ENCODE results near the gene OR8D2.

DNA sequence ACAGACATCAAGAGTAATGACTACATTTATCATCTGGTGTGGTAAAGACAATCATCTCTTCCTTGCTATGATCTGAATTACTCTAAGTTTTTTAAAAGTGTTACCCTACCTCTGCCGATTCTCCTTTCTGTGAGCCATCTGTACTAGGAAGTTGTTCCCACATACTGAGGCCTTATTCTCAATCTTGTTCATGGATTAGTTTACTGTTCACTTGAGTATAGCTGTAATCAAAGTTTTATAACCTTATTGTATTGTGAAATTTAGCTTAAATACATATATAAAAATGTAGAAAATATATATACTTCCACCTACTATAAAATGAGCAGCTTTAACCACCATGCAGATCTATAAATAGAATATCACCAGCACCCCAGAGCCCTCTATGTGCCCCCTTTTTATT lies 2.4 kb upstream of the OR8D2 start:
- TF ChIP-seq, protein P1, sequence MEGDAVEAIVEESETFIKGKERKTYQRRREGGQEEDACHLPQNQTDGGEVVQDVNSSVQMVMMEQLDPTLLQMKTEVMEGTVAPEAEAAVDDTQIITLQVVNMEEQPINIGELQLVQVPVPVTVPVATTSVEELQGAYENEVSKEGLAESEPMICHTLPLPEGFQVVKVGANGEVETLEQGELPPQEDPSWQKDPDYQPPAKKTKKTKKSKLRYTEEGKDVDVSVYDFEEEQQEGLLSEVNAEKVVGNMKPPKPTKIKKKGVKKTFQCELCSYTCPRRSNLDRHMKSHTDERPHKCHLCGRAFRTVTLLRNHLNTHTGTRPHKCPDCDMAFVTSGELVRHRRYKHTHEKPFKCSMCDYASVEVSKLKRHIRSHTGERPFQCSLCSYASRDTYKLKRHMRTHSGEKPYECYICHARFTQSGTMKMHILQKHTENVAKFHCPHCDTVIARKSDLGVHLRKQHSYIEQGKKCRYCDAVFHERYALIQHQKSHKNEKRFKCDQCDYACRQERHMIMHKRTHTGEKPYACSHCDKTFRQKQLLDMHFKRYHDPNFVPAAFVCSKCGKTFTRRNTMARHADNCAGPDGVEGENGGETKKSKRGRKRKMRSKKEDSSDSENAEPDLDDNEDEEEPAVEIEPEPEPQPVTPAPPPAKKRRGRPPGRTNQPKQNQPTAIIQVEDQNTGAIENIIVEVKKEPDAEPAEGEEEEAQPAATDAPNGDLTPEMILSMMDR (IDR thresholded peaks at IDR 0.05): no peak
- no peak for TF ChIP-seq POLR2A (IDR thresholded peaks at IDR 0.05)
- no peak for TF ChIP-seq EP300 (IDR thresholded peaks at IDR 0.05)
